WTC11 (cell line): ENCODE data around the gene BOK.

Source experiments
- NR1H2 ChIP-seq: sonication (generic); formaldehyde crosslinking; IDR thresholded peaks from 2 replicates; pipeline ENCODE4 v1.9.0; 2021; ENCODE audit warnings: mild to moderate bottlenecking, moderate library complexity, missing genetic modification reagents
- NR3C1 ChIP-seq: sonication (generic); formaldehyde crosslinking; conservative IDR thresholded peaks from 2 replicates; pipeline ENCODE4 v1.8.1; 2023; ENCODE audit warnings: low read depth, mild to moderate bottlenecking, missing genetic modification reagents
- SMAD4 ChIP-seq: sonication (generic); formaldehyde crosslinking; IDR thresholded peaks from 2 replicates; pipeline ENCODE4 v1.8.0; 2022; ENCODE audit warnings: mild to moderate bottlenecking, missing genetic modification reagents
- ZNF138 ChIP-seq: sonication (generic); formaldehyde crosslinking; conservative IDR thresholded peaks from 2 replicates; pipeline ENCODE4 v1.8.1; 2022; ENCODE audit warnings: mild to moderate bottlenecking, moderate library complexity, missing genetic modification reagents
- ZNF317 ChIP-seq: sonication (generic); formaldehyde crosslinking; IDR thresholded peaks from 2 replicates; pipeline ENCODE4 v1.8.1; 2023; ENCODE audit warnings: low read depth, mild to moderate bottlenecking, moderate library complexity, missing genetic modification reagents, borderline replicate concordance
- TF ChIP-seq, protein P1 (sequence below): sonication (generic); formaldehyde crosslinking; IDR thresholded peaks from 2 replicates; pipeline ENCODE4 v1.8.1; 2022; ENCODE audit warnings: mild to moderate bottlenecking, moderate library complexity, missing genetic modification reagents
- TF ChIP-seq, protein P2 (sequence below): fragments of 200-600 bp; IDR thresholded peaks from 2 replicates; pipeline ENCODE4 v1.8.0; 2022; ENCODE audit warnings: antibody characterized with exemption
- TF ChIP-seq, protein P3 (sequence below): sonication (generic); formaldehyde crosslinking; IDR thresholded peaks from 2 replicates; pipeline ENCODE4 v1.8.0; 2022; ENCODE audit warnings: mild to moderate bottlenecking, missing genetic modification reagents
- TF ChIP-seq, protein P4 (sequence below): fragments of 250-450 bp; sonication (Bioruptor Pico); IDR thresholded peaks from 2 replicates; pipeline ENCODE4 v2.1.2; 2022; ENCODE audit warnings: mild to moderate bottlenecking, moderate library complexity
- TF ChIP-seq, protein P5 (sequence below): sonication (generic); formaldehyde crosslinking; IDR thresholded peaks from 2 replicates; pipeline ENCODE4 v1.8.1; 2023; ENCODE audit warnings: mild to moderate bottlenecking, missing genetic modification reagents, moderate library complexity

DNA sequence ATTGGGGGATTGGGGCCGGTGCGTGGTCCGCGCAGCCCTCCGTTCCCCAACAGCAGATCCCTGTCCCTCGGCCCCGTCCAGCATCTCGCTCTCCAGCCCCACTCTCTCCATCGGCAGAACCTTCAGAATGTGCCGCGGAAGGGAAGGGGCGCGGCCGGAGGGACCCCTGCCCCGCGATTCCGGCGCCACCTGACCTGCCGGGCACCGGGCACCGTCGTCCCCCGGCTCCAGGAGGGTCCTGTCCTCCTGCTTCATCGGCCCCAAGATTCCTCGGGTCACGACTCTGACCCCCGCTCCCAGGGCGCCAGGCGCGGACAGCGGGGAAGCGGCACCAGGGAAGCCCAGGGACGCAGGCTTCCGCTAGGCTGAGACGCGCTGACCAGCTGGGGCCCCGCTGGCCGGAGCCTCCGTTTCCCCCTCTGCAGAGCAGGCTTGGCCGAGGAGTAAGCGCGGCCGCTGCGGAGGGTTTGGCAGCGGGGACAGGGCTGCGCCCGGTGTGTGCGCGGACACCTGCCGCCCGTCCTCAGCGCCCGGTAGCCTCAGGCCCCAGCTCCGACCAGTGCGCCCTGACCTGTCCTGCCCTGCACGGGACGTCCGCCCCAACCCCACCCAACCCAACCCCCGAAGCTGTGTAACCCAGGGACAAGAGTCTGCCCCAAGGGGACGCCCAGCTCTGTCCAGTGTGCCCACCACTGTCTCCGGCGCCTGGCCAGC is 16.8 kb upstream of the BOK start:
- TF ChIP-seq, protein P1, sequence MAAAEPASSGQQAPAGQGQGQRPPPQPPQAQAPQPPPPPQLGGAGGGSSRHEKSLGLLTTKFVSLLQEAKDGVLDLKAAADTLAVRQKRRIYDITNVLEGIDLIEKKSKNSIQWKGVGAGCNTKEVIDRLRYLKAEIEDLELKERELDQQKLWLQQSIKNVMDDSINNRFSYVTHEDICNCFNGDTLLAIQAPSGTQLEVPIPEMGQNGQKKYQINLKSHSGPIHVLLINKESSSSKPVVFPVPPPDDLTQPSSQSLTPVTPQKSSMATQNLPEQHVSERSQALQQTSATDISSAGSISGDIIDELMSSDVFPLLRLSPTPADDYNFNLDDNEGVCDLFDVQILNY (CRISPR knock-in tag): no peak
- TF ChIP-seq, protein P2, sequence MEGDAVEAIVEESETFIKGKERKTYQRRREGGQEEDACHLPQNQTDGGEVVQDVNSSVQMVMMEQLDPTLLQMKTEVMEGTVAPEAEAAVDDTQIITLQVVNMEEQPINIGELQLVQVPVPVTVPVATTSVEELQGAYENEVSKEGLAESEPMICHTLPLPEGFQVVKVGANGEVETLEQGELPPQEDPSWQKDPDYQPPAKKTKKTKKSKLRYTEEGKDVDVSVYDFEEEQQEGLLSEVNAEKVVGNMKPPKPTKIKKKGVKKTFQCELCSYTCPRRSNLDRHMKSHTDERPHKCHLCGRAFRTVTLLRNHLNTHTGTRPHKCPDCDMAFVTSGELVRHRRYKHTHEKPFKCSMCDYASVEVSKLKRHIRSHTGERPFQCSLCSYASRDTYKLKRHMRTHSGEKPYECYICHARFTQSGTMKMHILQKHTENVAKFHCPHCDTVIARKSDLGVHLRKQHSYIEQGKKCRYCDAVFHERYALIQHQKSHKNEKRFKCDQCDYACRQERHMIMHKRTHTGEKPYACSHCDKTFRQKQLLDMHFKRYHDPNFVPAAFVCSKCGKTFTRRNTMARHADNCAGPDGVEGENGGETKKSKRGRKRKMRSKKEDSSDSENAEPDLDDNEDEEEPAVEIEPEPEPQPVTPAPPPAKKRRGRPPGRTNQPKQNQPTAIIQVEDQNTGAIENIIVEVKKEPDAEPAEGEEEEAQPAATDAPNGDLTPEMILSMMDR: no peak
- TF ChIP-seq NR3C1 (CRISPR knock-in tag): 0 out of 2 replicates have a peak, but pooled peaks have one; percentile 30
- TF ChIP-seq, protein P3, sequence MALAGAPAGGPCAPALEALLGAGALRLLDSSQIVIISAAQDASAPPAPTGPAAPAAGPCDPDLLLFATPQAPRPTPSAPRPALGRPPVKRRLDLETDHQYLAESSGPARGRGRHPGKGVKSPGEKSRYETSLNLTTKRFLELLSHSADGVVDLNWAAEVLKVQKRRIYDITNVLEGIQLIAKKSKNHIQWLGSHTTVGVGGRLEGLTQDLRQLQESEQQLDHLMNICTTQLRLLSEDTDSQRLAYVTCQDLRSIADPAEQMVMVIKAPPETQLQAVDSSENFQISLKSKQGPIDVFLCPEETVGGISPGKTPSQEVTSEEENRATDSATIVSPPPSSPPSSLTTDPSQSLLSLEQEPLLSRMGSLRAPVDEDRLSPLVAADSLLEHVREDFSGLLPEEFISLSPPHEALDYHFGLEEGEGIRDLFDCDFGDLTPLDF (CRISPR knock-in tag): no peak
- no peak for TF ChIP-seq ZNF138 (CRISPR knock-in tag)
- TF ChIP-seq, protein P4, sequence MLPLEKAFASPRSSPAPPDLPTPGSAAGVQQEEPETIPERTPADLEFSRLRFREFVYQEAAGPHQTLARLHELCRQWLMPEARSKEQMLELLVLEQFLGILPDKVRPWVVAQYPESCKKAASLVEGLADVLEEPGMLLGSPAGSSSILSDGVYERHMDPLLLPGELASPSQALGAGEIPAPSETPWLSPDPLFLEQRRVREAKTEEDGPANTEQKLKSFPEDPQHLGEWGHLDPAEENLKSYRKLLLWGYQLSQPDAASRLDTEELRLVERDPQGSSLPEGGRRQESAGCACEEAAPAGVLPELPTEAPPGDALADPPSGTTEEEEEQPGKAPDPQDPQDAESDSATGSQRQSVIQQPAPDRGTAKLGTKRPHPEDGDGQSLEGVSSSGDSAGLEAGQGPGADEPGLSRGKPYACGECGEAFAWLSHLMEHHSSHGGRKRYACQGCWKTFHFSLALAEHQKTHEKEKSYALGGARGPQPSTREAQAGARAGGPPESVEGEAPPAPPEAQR (CRISPR knock-in tag): no peak
- TF ChIP-seq ZNF317: no peak
- TF ChIP-seq, protein P5, sequence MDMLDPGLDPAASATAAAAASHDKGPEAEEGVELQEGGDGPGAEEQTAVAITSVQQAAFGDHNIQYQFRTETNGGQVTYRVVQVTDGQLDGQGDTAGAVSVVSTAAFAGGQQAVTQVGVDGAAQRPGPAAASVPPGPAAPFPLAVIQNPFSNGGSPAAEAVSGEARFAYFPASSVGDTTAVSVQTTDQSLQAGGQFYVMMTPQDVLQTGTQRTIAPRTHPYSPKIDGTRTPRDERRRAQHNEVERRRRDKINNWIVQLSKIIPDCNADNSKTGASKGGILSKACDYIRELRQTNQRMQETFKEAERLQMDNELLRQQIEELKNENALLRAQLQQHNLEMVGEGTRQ (CRISPR knock-in tag): no peak
- TF ChIP-seq SMAD4 (CRISPR knock-in tag): no peak
- TF ChIP-seq NR1H2 (CRISPR knock-in tag): no peak
